Subcutaneous adipose tissue (tissue), 4 donors: ENCODE measurements around the gene STAP1. TPM values are rescaled to one million over a fixed set of nuclear protein-coding genes. Genes with fewer than 3 reads are reported as not detected.

Experiments
- total RNA-seq, 4 donors: library from RNA; depleted of rRNA; stranded (reverse); fragments of >200 nt; gene quantifications; one replicate each; pipeline ENCODE4 v1.1.0, GENCODE V29; 2016
- TF ChIP-seq, protein P1 (sequence below): fragments of 450-650 bp; IDR thresholded peaks from one replicate; pipeline ENCODE4 v1.5.1; 2016; ENCODE audit warnings: low read depth, mild to moderate bottlenecking, control low read depth, antibody characterized with exemption, moderate library complexity

Gene STAP1, protein sequence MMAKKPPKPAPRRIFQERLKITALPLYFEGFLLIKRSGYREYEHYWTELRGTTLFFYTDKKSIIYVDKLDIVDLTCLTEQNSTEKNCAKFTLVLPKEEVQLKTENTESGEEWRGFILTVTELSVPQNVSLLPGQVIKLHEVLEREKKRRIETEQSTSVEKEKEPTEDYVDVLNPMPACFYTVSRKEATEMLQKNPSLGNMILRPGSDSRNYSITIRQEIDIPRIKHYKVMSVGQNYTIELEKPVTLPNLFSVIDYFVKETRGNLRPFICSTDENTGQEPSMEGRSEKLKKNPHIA
- 1 to 10 TPM in 1 of 4 donors, under 1 TPM in 2, not detected in 1; 0.65 to 1.0 (median 0.88) TPM for total RNA-seq

DNA sequence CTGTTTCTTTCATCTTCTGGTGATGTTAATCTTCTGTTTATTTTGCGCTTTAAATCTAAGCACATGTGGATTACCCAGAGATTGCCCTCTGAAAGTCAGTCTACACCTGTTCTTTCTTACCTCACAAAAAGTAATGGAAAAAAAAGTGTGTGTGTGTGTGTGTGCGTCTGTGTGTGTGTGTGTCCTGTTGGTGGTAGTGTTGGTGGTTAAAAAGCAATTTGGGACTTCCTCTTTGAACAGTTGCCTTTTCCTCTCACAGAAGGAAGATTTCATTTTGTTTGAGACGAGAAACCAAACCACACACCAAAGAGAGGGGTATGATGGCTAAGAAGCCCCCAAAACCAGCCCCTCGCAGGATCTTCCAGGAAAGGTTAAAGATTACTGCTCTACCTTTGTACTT, at the start of gene STAP1:
Gene STAP1 (plus strand): TSS at position 235 of the 400 bp plus-strand sequence. CDS start 83 bp downstream, at position 318.
- TF ChIP-seq, protein P1, sequence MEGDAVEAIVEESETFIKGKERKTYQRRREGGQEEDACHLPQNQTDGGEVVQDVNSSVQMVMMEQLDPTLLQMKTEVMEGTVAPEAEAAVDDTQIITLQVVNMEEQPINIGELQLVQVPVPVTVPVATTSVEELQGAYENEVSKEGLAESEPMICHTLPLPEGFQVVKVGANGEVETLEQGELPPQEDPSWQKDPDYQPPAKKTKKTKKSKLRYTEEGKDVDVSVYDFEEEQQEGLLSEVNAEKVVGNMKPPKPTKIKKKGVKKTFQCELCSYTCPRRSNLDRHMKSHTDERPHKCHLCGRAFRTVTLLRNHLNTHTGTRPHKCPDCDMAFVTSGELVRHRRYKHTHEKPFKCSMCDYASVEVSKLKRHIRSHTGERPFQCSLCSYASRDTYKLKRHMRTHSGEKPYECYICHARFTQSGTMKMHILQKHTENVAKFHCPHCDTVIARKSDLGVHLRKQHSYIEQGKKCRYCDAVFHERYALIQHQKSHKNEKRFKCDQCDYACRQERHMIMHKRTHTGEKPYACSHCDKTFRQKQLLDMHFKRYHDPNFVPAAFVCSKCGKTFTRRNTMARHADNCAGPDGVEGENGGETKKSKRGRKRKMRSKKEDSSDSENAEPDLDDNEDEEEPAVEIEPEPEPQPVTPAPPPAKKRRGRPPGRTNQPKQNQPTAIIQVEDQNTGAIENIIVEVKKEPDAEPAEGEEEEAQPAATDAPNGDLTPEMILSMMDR = no peak

DNA sequence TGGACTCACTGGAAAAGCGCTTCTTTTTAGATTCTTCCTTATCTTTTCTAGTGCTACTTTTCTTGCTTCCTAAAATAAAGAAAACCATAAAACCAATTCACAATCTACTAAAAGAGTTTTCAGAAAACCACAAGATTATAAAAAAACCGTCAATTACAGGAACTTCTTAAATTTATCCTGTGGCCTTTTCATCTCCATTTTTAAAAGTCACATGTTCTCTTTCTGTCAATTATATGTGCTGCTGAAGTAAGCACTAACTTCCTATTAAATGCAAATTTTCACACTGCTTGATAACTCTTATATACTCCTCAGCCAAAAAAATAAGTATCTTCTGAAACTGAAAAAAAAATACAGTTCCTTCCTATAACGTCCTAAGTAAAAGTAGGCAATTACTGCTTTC, 46.0 kb upstream of the STAP1 start:
- TF ChIP-seq, protein P1 = no peak

DNA sequence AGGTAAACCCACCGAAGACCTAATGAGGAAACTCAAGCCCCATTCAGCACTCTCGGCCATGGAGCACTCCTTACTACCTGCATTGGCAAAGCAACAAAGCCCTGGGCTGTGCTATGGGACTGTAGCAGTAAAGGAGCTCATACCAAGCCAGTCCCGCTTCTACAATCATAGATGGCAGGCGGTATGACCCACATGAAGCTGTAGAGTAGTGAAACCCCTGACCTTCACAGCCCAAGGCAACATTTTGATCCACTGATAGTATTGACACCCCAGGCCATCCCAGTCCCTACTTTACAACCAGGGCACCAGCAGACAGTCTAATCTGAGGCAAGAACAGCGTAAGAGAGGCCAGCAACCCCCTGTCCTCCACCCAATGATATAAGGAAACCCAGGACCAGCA, 38.4 kb upstream of the STAP1 start:
- TF ChIP-seq, protein P1 = no peak

DNA sequence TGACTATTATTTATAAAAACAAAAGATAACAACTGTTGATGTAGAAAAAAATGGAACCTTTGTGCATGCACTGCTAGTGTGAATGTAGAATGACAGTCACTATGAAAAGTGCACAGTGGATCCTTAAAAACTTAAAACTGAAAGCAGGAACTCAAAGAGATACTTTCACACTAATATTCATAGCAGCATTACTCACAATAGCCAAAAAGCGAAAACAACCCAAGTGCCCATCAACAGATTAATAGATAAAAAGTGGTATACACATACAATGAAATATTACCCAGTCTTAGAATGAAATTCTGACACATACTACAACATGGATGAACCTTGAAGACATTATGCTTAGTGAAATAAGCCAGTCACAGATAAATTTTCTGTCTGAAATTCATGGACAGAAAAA, 37.0 kb upstream of the STAP1 start:
- TF ChIP-seq, protein P1 = no peak

DNA sequence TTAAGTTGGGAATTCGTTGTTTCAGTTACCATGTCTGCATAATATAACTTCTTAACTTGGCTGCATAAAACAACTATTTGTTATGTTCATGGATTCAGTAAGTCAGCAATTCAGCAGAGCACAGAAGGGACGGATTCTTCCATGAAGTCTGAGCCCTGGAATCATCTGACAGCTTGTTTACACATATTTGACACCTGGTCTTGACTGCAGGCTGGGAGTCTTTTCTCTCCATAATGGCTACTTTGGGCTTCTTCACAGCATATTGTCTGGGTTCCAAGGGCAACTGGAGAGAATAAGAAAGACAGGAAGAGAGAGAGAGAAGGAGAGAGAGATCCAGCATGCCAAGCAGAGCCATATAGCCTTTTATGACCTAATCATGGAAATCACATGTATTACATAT, 36.3 kb upstream of the STAP1 start:
- TF ChIP-seq, protein P1 = no peak

DNA sequence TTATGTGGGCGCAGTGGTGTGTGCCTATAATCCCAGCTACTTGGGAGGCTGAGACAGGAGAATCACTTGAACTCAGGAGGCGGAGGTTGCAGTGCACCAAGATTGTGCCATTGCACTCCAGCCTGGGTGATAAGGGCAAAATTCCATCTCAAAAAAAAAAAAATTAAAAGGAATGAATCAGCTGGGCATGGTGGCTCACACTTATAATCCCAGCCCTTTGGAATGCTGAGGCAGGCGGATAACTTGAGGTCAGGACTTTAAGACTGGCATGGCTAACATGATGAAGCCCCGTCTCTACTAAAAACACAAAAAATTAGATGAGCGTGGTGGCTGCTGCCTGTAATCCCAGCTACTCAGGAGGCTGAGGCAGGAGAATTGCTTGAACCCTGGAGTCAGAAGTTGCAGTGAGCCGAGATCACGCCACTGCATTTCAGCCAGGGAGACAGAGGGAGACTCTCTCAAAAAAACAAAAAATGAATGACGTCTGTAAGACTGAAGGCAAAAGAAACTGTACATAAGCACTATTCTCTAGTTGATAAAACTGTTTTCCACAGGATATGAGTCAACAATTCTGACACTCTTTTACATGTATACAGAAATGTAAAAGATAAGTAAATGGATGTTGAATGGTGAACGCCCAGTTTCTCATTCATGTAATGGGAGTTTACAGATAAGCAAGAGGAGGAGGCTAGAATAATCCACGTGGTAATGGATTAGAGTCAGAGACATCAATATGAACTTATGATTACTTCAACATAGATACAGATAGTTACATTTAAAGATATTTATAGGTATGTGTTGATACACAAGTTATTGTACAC, 35.5 kb upstream of the STAP1 start:
- TF ChIP-seq, protein P1 = no peak

DNA sequence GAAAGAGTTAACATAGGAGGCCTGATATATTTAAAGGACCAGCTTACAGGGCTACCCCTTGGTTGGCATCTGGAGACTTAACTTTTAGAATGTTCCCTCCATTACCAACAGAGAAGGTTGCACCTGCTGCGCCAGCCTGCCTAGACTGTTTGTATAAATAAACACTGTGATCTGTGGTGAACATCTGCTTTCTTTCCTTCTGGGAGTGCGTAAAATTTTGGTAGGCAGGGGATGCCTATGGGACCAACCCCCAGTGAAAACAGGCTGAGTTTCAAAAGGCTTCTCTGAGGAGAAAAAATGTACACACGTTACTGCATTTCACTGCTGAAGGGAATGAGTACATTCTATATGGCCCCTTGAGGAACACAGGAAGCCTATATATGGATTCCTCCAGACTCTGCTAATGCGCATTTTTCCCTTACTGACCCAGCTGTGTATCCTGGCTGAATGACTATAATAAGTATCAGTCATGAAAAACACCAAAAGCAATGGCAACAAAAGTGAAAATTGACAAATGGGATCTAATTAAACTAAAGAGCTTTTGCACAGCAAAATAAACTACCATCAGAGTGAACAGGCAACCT, 27.1 kb upstream of the STAP1 start:
- TF ChIP-seq, protein P1 = no peak
